SK-N-SH treated with all-trans-retinoic acid at 6 μM for 48 hours (cell line): ENCODE data around the gene CPLX1.
A peak's percentile ranks its signal among the peaks of the same experiment; 100 is the strongest.

Experiments
- ATAC-seq: fragments of 200-7000 bp; cut with Tn5 transposase; 3 replicates; pipeline ENCODE4 v1.9.1; 2020; ENCODE audit warnings: mild to moderate bottlenecking, moderate library complexity
- BACH2 ChIP-seq: fragments of 250-450 bp; sonication (Bioruptor Pico); IDR thresholded peaks from 2 replicates; pipeline ENCODE4 v1.9.0; 2021; ENCODE audit warnings: mild to moderate bottlenecking, borderline replicate concordance
- CREB5 ChIP-seq: fragments of 250-450 bp; sonication (Bioruptor Pico); IDR thresholded peaks from 2 replicates; pipeline ENCODE4 v1.5.1; 2020; ENCODE audit warnings: low read depth, mild to moderate bottlenecking, moderate library complexity
- ESRRG ChIP-seq: fragments of 250-450 bp; sonication (Bioruptor Pico); IDR thresholded peaks from 2 replicates; pipeline ENCODE4 v1.6.1; 2021; ENCODE audit warnings: mild to moderate bottlenecking
- GLIS3 ChIP-seq: fragments of 250-450 bp; sonication (Bioruptor Pico); IDR thresholded peaks from 2 replicates; pipeline ENCODE4 v1.5.0; 2020; ENCODE audit warnings: mild to moderate bottlenecking, moderate library complexity
- ISL1 ChIP-seq: fragments of 250-450 bp; sonication (Bioruptor Pico); IDR thresholded peaks from 2 replicates; pipeline ENCODE4 v2.1.2; 2022; ENCODE audit warnings: mild to moderate bottlenecking, moderate library complexity
- OSR1 ChIP-seq: fragments of 250-450 bp; sonication (Bioruptor Pico); IDR thresholded peaks from 2 replicates; pipeline ENCODE4 v1.8.0; 2022; ENCODE audit warnings: moderate library complexity, mild to moderate bottlenecking, inconsistent platforms
- PPARA ChIP-seq: fragments of 250-450 bp; sonication (Bioruptor Pico); IDR thresholded peaks from 2 replicates; pipeline ENCODE4 v1.5.0; 2020; ENCODE audit warnings: mild to moderate bottlenecking, borderline replicate concordance
- RARB ChIP-seq: fragments of 250-450 bp; sonication (Bioruptor Pico); IDR thresholded peaks from 2 replicates; pipeline ENCODE4 v1.8.0; 2021; ENCODE audit warnings: mild to moderate bottlenecking, moderate library complexity
- TCF4 ChIP-seq: fragments of 250-450 bp; sonication (Bioruptor Pico); IDR thresholded peaks from 2 replicates; pipeline ENCODE4 v1.8.0; 2021; ENCODE audit warnings: mild to moderate bottlenecking, moderate library complexity, borderline replicate concordance
- TOX ChIP-seq: fragments of 250-450 bp; sonication (Bioruptor Pico); IDR thresholded peaks from 2 replicates; pipeline ENCODE4 v1.8.0; 2021; ENCODE audit warnings: mild to moderate bottlenecking, moderate library complexity, borderline replicate concordance
- ZC3H10 ChIP-seq: fragments of 250-450 bp; sonication (Bioruptor Pico); IDR thresholded peaks from 2 replicates; pipeline ENCODE4 v1.5.1; 2021; ENCODE audit warnings: mild to moderate bottlenecking, moderate library complexity
- ZFP3 ChIP-seq: fragments of 250-450 bp; sonication (Bioruptor Pico); IDR thresholded peaks from 2 replicates; pipeline ENCODE4 v1.5.0; 2020; ENCODE audit warnings: mild to moderate bottlenecking, moderate library complexity
- ZFP30 ChIP-seq: fragments of 450-650 bp; formaldehyde crosslinking; IDR thresholded peaks from 2 replicates; pipeline ENCODE4 v1.5.0; 2022; ENCODE audit warnings: mild to moderate bottlenecking, moderate library complexity
- ZNF565 ChIP-seq: fragments of 450-650 bp; formaldehyde crosslinking; conservative IDR thresholded peaks from 2 replicates; pipeline ENCODE4 v1.5.0; 2020; ENCODE audit warnings: low read depth, mild to moderate bottlenecking, moderate library complexity
- ZNF8 ChIP-seq: fragments of 450-650 bp; formaldehyde crosslinking; IDR thresholded peaks from 2 replicates; pipeline ENCODE4 v1.5.0; 2020; ENCODE audit warnings: mild to moderate bottlenecking, moderate library complexity
- TF ChIP-seq, protein P1 (sequence below): fragments of 250-450 bp; sonication (Bioruptor Pico); IDR thresholded peaks from 2 replicates; pipeline ENCODE4 v1.5.1; 2021; ENCODE audit warnings: mild to moderate bottlenecking, moderate library complexity
- TF ChIP-seq, protein P2 (sequence below): fragments of 250-450 bp; sonication (Bioruptor Pico); IDR thresholded peaks from 2 replicates; pipeline ENCODE4 v1.8.0; 2021; ENCODE audit warnings: low read depth, mild to moderate bottlenecking, moderate library complexity, borderline replicate concordance

Gene CPLX1

DNA sequence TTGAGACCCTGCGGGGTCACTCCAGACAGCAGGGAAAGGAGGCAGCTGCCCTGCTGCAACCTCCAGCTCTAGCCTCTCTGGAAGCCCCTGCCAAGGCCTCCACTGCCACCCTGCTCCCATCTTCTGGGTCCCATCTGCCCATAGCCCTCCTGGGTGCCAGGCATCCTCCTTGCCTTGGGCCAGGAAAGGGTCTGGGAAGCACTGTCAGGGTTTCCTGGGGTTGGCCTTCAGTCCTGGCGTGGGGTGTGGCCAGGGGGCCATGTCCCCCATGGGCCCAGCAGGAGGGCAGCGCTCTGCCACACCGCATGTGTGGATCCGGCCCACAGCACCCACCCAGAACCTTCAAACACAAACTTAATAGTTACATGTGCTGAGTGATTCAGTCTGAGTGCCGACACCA lies 3.4 kb upstream of the CPLX1 start (continued):
- TF ChIP-seq, protein P1, sequence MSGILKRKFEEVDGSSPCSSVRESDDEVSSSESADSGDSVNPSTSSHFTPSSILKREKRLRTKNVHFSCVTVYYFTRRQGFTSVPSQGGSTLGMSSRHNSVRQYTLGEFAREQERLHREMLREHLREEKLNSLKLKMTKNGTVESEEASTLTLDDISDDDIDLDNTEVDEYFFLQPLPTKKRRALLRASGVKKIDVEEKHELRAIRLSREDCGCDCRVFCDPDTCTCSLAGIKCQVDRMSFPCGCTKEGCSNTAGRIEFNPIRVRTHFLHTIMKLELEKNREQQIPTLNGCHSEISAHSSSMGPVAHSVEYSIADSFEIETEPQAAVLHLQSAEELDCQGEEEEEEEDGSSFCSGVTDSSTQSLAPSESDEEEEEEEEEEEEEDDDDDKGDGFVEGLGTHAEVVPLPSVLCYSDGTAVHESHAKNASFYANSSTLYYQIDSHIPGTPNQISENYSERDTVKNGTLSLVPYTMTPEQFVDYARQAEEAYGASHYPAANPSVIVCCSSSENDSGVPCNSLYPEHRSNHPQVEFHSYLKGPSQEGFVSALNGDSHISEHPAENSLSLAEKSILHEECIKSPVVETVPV (CRISPR knock-in tag): no peak
- no peak for TF ChIP-seq ZFP3 (CRISPR knock-in tag)
- no peak for TF ChIP-seq BACH2
- TF ChIP-seq ZNF565: no peak
- no peak for TF ChIP-seq ISL1

GRCh38 chr4:828641-829271 lies 2.8 kb upstream of the CPLX1 start:
- ATAC-seq: peak; percentile 49; the same call in 2 of the 3 replicates
- TF ChIP-seq OSR1 (CRISPR knock-in tag) (no peak), ESRRG (CRISPR knock-in tag) (no peak), TOX (CRISPR knock-in tag) (no peak), ZNF565 (no peak), PPARA (no peak), RARB (CRISPR knock-in tag) (no peak), BACH2 (no peak), ISL1 (no peak), ZFP30 (CRISPR knock-in tag) (no peak), CREB5 (no peak)
- TF ChIP-seq, protein P2, sequence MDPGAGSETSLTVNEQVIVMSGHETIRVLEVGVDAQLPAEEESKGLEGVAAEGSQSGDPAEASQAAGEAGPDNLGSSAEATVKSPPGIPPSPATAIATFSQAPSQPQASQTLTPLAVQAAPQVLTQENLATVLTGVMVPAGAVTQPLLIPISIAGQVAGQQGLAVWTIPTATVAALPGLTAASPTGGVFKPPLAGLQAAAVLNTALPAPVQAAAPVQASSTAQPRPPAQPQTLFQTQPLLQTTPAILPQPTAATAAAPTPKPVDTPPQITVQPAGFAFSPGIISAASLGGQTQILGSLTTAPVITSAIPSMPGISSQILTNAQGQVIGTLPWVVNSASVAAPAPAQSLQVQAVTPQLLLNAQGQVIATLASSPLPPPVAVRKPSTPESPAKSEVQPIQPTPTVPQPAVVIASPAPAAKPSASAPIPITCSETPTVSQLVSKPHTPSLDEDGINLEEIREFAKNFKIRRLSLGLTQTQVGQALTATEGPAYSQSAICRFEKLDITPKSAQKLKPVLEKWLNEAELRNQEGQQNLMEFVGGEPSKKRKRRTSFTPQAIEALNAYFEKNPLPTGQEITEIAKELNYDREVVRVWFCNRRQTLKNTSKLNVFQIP (CRISPR knock-in tag): no peak
- TF ChIP-seq, protein P1 (CRISPR knock-in tag): no peak

DNA sequence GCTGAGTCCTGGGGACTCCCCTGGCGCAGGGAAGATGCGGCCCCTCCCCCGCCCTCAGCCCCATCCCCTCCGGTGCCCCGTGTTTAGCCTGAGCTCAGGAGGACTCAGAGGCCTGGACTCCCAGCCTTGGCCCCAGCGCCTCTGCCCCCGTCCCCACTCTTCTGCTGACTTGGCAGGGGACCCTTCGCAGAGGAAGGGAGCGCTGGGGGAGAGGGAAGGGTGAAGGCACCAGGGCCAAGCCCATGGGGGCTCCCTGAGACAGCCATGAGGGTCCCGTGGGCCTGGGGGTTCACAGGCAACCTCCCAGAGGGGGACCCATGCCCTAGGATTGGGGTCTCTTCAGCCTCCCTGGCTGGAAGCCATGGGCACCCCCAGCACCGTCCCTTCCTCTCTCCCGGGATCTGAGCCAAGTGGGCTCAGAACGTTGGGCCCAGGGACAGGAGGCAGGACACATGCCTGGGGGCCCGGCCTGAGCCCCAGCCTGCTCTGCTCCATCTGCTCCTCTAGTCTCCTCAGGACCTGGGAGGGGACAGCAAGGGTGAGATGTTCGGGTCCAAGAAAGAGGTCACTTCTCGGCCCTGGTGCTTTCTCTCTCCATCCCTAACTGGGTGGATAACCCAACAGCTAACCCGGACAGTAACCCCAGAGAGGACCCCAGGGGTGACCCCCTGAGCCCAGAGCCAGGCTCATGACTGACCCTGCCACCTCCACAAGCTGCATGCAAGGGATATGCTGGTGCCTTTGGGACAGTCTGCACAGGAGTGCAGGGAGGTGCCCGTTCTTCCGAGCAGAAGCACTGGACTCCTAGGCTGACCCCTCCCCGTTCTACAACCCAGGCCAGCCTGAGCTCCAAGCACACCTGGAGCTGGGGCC lies 1.5 kb upstream of the CPLX1 start:
- TF ChIP-seq ZNF565 (no peak), PPARA (no peak), BACH2 (no peak), GLIS3 (CRISPR knock-in tag) (no peak)
- TF ChIP-seq, protein P1 (CRISPR knock-in tag): no peak
- peak; percentile 14; the same call in 2 of the 3 replicates for ATAC-seq

DNA sequence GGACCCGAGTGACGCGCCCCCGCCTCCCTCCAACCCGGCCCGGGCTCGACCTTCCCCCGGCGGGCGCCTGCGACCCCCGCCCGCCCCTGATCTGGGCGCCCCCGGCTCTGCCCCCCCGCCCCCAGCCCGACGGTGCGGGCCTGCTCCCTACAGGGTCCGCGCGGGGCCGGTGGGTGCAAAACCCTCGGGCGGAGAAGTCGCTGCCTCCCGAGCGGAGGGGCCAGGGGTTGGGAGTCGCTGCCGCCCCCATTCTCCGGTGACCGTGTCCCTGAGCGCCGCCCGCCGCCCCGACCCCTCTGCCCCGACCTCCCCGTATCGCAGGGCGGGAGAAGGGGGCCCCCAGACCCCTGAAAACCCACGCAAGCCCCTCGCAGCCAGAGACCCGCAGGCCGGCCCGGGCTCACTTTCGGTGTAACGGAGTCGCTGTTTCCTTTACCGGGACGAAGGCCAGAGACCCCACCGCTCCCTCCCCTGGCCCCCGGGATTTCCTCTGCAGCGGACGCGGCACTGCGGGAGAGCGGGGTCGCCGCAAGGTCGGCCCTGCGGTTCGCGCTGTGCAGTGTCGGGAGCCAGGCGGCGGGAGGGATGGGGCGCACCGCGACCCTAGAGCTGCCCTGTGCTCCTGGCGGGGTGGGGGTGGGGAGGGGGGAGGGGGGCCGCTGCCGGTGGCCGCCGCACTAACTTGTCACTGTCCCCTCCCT lies 729 bp upstream of the CPLX1 start:
- no peak for ATAC-seq
- TF ChIP-seq OSR1 (CRISPR knock-in tag): no peak
- no peak for TF ChIP-seq ZC3H10 (CRISPR knock-in tag)
- no peak for TF ChIP-seq ZNF8 (CRISPR knock-in tag)
- no peak for TF ChIP-seq CREB5
- no peak for TF ChIP-seq TCF4
